ENCODE measurements around the gene ID3.

Gene ID3

GRCh38 chr1:23564529-23565122 is 5.3 kb upstream of the ID3 start:
- in situ Hi-C loops (cut with HindIII; ENCODE audit: low sequenced_read_pairs) = no loop called here

GRCh38 chr1:23563755-23564374 is 4.6 kb upstream of the ID3 start:
- no peak for TF ChIP-seq CTCF (IDR thresholded peaks at IDR 0.05; ENCODE audit: low read depth, low read length)
- H3K4me3 ChIP-seq (ENCODE audit: low read depth, low read length) = no peak overlapping the region
- DNase-seq (ENCODE audit: low read depth, low spot score) = no peak
- in situ Hi-C loops (cut with HindIII; ENCODE audit: low sequenced_read_pairs) = no loop called here

More at GRCh38 chr1:23564529-23565122, 5.3 kb upstream of the ID3 start:
- no peak for TF ChIP-seq CTCF (IDR thresholded peaks at IDR 0.05; ENCODE audit: low read depth, low read length)
- H3K4me3 ChIP-seq (ENCODE audit: low read depth, low read length) = no peak overlapping the region
- no peak for DNase-seq (ENCODE audit: low read depth, low spot score)

- DNase-seq (ENCODE audit: low read depth, low spot score) = no peak
- in situ Hi-C loops (cut with HindIII; ENCODE audit: low sequenced_read_pairs) = no loop called here
- no peak for TF ChIP-seq CTCF (IDR thresholded peaks at IDR 0.05; ENCODE audit: low read depth, low read length)
- no peak overlapping the region for H3K4me3 ChIP-seq (ENCODE audit: low read depth, low read length)
These were observed 3.7 kb upstream of the ID3 start for GRCh38 chr1:23563003-23563402.

GRCh38 chr1:23562137-23562876 is 3.0 kb upstream of the ID3 start:
- no peak for TF ChIP-seq CTCF (IDR thresholded peaks at IDR 0.05; ENCODE audit: low read depth, low read length)
- in situ Hi-C loops (cut with HindIII; ENCODE audit: low sequenced_read_pairs) = no loop called here
- DNase-seq (ENCODE audit: low read depth, low spot score) = peak; percentile 100
- peak overlapping the region; percentile 5 for H3K4me3 ChIP-seq (ENCODE audit: low read depth, low read length)

GRCh38 chr1:23561813-23562100 is 2.5 kb upstream of the ID3 start:
- in situ Hi-C loops (cut with HindIII; ENCODE audit: low sequenced_read_pairs) = no loop called here
- TF ChIP-seq CTCF (IDR thresholded peaks at IDR 0.05; ENCODE audit: low read depth, low read length) = no peak
- H3K4me3 ChIP-seq (ENCODE audit: low read depth, low read length) = peak overlapping the region; percentile 6
- DNase-seq (ENCODE audit: low read depth, low spot score) = no peak

GRCh38 chr1:23561076-23561812 is 1.9 kb upstream of the ID3 start:
- peak overlapping the region; percentile 6 for H3K4me3 ChIP-seq (ENCODE audit: low read depth, low read length)
- in situ Hi-C loops (cut with HindIII; ENCODE audit: low sequenced_read_pairs) = no loop called here
- no peak for DNase-seq (ENCODE audit: low read depth, low spot score)
- no peak for TF ChIP-seq CTCF (IDR thresholded peaks at IDR 0.05; ENCODE audit: low read depth, low read length)

Data from astrocyte of the spinal cord (primary cell).